HEK293T (cell line): Measurements from ENCODE around the gene OR13C8.
"Not testable (repeated sequence)": the region's sequence is repeated elsewhere in the genome, so short reads cannot be mapped to it uniquely, and the experiment has no call there.

Experiments used
- CTCF ChIA-PET: fragments of 350-600 bp; formaldehyde crosslinking; extraction: SDS; loops from one replicate; lab custom pipeline; 2021; ENCODE audit warnings: antibody characterized with exemption, inconsistent platforms; lab: Yijun Ruan, JAX
- POLR2A ChIA-PET: fragments of 350-600 bp; formaldehyde crosslinking; extraction: SDS; loops from one replicate; lab custom pipeline; 2020; ENCODE audit warnings: antibody characterized with exemption, inconsistent platforms; lab: Yijun Ruan, JAX
- DNase-seq: peaks from one replicate; pipeline ENCODE4 v3.0.0; 2012; ENCODE audit warnings: mixed read lengths; ENCODE audit errors: extremely low spot score
- ARNT ChIP-seq: fragments of 450-650 bp; IDR thresholded peaks from 2 replicates; pipeline ENCODE4 v1.6.1; 2017; ENCODE audit warnings: mild to moderate bottlenecking
- BHLHE40 ChIP-seq: fragments of 450-650 bp; IDR thresholded peaks from 2 replicates; pipeline ENCODE4 v1.6.1; 2016; ENCODE audit warnings: mild to moderate bottlenecking, moderate library complexity, borderline replicate concordance
- CTBP1 ChIP-seq: fragments of 450-650 bp; IDR thresholded peaks from 2 replicates; pipeline ENCODE4 v1.6.1; 2016; ENCODE audit warnings: borderline replicate concordance
- ELF4 ChIP-seq: fragments of 450-650 bp; IDR thresholded peaks from 2 replicates; pipeline ENCODE4 v1.6.1; 2017; ENCODE audit warnings: antibody characterized with exemption
- FOXA1 ChIP-seq: fragments of 450-650 bp; IDR thresholded peaks from 2 replicates; pipeline ENCODE4 v1.6.1; 2016; ENCODE audit warnings: mild to moderate bottlenecking
- FOXK2 ChIP-seq: fragments of 450-650 bp; IDR thresholded peaks from 2 replicates; pipeline ENCODE4 v1.6.1; 2016; ENCODE audit warnings: mild to moderate bottlenecking
- FOXM1 ChIP-seq: fragments of 450-650 bp; IDR thresholded peaks from 2 replicates; pipeline ENCODE4 v1.6.1; 2017; ENCODE audit warnings: mild to moderate bottlenecking, borderline replicate concordance
- HDGF ChIP-seq: fragments of 450-650 bp; IDR thresholded peaks from 2 replicates; pipeline ENCODE4 v1.6.1; 2017; ENCODE audit warnings: antibody characterized with exemption, borderline replicate concordance
- L3MBTL2 ChIP-seq: fragments of 450-650 bp; conservative IDR thresholded peaks from 2 replicates; pipeline ENCODE4 v1.6.1; 2016; ENCODE audit warnings: mild to moderate bottlenecking
- LEF1 ChIP-seq: fragments of 450-650 bp; IDR thresholded peaks from 2 replicates; pipeline ENCODE4 v1.6.1; 2017; ENCODE audit warnings: mild to moderate bottlenecking, borderline replicate concordance
- NFRKB ChIP-seq: fragments of 450-650 bp; IDR thresholded peaks from 2 replicates; pipeline ENCODE4 v1.6.1; 2016; ENCODE audit warnings: mild to moderate bottlenecking, moderate library complexity
- PKNOX1 ChIP-seq: fragments of 450-650 bp; IDR thresholded peaks from 2 replicates; pipeline ENCODE4 v1.6.1; 2016
- SP1 ChIP-seq: fragments of 450-650 bp; IDR thresholded peaks from 2 replicates; pipeline ENCODE4 v1.6.1; 2017
- SUZ12 ChIP-seq: fragments of 450-650 bp; IDR thresholded peaks from 2 replicates; pipeline ENCODE4 v1.6.1; 2016; ENCODE audit warnings: mild to moderate bottlenecking
- TARDBP ChIP-seq: fragments of 450-650 bp; IDR thresholded peaks from 2 replicates; pipeline ENCODE4 v1.6.1; 2016
- ZNF384 ChIP-seq: fragments of 450-650 bp; IDR thresholded peaks from 2 replicates; pipeline ENCODE4 v1.6.1; 2016

The OR13C8 gene

GRCh38 chr9:104568868-104569267 is at the start of gene OR13C8:
Gene OR13C8 (plus strand): TSS chr9:104569168. CDS start chr9:104569168, 0 bp downstream.
- TF ChIP-seq FOXA1 (no peak), PKNOX1 (no peak), L3MBTL2 (no peak), CTBP1 (no peak), ZNF384 (no peak), TARDBP (no peak), HDGF (no peak), ELF4 (no peak), NFRKB (no peak), FOXK2 (no peak), FOXM1 (no peak)
- POLR2A ChIA-PET: no interaction called here
- CTCF ChIA-PET: no interaction called here
- DNase-seq: no peak

- DNase-seq, POLR2A ChIA-PET, CTCF ChIA-PET: not testable (repeated sequence)
These were observed 48.7 kb upstream of the OR13C8 start for GRCh38 chr9:104520241-104520640.

DNA sequence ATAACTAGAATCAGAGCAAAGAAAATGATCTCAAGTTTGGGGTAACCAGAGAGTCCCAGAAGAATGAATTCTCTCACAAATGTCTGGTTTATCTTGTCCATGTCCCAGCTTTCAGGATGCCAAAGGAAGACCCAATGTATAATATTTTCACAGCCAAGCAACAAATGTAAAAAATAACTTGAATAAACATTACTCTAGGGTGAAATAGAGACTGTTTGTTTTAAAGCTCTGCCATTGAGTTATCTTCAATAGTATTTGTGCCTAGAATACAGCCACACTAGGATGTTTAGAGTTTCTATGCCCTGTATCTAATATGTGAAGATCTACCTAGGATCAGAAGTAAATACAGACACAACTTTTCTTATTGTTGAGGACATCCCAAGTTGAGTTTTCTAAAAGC is 41.9 kb upstream of the OR13C8 start, which contains the start of gene OR13C4:
OR13C4 (minus strand) TSS at position 101 of the 400 bp plus-strand sequence; CDS start at position 101, 0 bp downstream.
- ChIA-PET CTCF (no interaction called here), POLR2A (no interaction called here)
- TF ChIP-seq SUZ12: no peak
- no peak for TF ChIP-seq ELF4
- no peak for TF ChIP-seq TARDBP
- no peak for TF ChIP-seq FOXM1
- no peak for TF ChIP-seq FOXK2
- TF ChIP-seq NFRKB: no peak
- TF ChIP-seq HDGF: no peak
- TF ChIP-seq ARNT: no peak
- TF ChIP-seq SP1: no peak
- TF ChIP-seq FOXA1: no peak
- TF ChIP-seq LEF1: no peak
- TF ChIP-seq ZNF384: no peak
- DNase-seq: no peak

DNA sequence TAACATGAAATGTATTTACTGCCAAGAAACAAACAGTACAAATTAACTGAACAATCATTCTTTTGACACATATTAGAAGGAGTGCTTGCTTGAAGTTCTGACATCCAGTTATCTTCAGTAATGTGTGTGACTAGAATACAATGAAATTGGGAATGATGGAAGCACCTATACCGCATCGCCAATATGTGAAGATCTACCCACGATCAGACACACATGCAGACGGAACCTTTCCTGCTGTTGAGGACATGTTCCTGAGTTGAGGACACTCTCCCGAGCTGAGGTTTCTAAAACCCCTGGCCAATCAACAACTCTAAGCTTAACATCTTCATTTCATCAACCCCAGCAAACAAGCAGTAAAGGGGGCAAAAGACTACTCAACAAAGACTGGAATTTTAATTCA is 32.2 kb upstream of the OR13C8 start, which contains the start of gene OR13C3:
OR13C3 (minus strand) TSS at position 101 of the 400 bp plus-strand sequence. CDS start 133 bp downstream, outside the sequence.
- TF ChIP-seq L3MBTL2 (no peak), FOXK2 (no peak), LEF1 (no peak), ELF4 (no peak), ZNF384 (no peak), HDGF (no peak), PKNOX1 (no peak), FOXA1 (no peak), BHLHE40 (no peak), CTBP1 (no peak), ARNT (no peak), FOXM1 (no peak), SP1 (no peak), NFRKB (no peak), TARDBP (no peak), SUZ12 (no peak)
- ChIA-PET POLR2A (no interaction called here), CTCF (no interaction called here)
- DNase-seq: no peak

- no peak for DNase-seq
- no peak for TF ChIP-seq SUZ12
- CTCF ChIA-PET: no interaction called here
- POLR2A ChIA-PET: no interaction called here
These were observed 29.7 kb upstream of the OR13C8 start for GRCh38 chr9:104539275-104539674.

DNA sequence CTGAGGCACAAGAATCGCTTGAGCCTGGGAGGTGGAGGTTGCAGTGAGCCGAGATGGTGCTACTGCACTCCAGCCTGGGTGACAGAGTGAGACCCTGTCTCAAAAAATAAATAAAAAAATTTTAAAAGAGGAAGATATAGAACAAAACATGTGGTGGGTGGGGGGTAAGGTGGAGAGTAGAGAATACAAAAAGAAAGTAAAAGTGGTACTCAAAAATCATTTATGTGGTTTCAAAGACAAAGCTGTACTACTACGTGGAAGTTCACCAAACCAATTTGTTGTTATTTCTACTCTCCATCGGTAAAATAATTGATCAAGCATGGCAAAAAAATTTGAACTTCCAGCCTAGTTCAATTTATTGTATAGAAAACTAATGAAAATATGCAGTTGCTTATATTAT is 24.3 kb upstream of the OR13C8 start:
- POLR2A ChIA-PET: no interaction called here

More for the DNA sequence above, 24.3 kb upstream of the OR13C8 start:
- no peak for DNase-seq
- TF ChIP-seq CTBP1 (no peak), HDGF (no peak), BHLHE40 (no peak), SUZ12 (no peak), ZNF384 (no peak), L3MBTL2 (no peak), ARNT (no peak), FOXK2 (no peak), FOXM1 (no peak), SP1 (no peak), ELF4 (no peak), FOXA1 (no peak), LEF1 (no peak), NFRKB (no peak), TARDBP (no peak), PKNOX1 (no peak)
- CTCF ChIA-PET: no interaction called here
